ENCODE results near the gene ZNF423.

Gene ZNF423

DNA sequence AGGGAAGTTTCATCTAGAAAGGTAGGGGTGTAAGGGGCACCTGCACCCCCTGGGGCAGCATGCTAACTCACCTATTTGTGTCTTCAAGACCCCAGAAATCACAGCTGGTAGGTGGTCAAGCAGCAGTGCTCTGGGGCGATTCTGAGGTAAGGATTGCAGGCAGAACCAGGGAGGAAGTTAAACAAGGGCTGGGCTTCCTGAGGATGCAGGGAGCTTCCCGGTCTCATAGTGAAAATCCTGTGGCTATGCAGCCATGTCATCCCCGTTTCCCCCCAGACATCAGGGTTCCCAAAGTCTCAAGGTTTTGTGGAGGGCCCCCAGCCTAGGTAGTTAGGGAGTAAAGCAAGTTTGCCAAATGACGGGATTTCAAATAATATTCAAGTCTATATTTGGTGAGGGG is 403.8 kb downstream of the ZNF423 start:
- DNase-seq: no peak

DNA sequence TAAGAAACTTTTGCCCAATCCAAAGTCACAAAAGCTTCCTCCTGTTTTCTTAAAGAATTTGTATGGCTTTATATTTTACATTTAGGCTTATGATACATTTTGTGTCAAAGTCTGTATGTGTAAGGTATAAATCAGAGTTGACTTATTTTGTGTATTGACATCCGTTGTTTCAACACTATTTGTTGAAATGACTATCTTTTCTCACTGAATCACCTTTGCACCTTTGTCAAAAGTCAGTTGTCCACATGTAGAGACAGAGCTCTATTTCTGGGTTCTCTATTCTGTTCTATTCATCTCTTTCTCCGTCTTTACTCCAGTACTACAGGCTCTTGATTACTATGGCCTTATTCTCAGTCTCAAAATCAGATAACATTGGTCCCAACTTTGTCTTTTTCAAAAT is 409.1 kb downstream of the ZNF423 start:
- no peak for DNase-seq

DNA sequence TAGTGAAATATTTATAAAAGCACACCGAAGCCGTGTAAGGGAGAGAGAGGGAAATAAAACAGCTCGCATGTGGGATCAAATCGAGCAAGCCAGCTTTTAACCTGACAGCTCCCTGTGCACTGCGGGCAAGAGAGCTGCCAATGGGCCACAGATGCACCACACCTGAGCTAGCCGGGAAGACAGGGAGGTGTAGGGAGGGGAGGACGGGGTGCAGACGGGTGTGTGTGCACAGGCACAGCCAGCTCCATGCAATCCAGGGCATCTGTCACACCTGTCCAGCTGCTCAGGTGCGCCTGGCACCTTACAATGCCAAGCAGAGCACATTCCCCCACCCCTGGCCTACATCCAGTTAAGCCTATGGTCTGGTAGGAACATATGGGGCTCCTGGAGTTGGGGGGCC is 412.3 kb downstream of the ZNF423 start:
- no peak for DNase-seq

DNA sequence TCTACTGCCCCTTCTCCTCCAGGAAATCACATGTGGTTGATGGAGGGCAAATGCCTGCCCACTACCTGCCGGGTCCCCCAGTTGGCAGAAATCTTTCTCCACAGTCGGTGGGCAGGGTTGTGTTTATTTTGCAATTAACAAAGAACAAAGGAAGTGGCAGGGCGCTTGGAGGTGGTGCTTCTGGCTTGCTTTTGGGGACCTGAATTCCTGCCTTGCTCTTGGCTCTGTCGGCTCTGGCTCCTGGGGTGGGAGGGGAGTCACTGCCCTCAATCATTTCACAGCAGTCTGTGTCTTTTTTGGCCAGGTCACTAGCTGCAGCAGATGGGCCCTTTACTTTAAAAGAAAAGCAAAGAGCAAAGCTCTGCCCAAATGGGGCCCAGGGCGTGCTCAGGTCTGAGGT is 413.1 kb downstream of the ZNF423 start:
- no peak for DNase-seq

DNA sequence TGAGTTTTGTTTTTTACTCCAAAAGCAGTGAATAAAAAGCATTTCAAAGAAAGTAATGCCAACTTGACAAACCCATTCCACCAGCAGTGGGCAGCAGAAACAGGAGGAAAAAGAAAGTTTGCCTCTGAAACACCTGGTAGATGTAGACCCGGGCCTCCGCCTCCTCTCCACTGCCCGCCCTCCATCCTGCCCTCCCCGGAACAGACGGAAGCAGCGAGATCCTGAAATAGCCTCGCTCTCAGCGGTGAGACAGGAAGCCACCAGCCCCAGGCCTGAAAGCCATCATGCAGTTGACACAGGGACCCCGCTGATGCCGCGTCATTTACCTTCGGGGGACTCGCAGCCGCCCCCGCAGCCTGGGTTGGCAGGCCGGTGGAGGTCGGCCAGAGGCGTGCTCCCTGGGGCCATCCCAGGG is 414.5 kb downstream of the ZNF423 start:
- DNase-seq: peak; percentile 80

DNA sequence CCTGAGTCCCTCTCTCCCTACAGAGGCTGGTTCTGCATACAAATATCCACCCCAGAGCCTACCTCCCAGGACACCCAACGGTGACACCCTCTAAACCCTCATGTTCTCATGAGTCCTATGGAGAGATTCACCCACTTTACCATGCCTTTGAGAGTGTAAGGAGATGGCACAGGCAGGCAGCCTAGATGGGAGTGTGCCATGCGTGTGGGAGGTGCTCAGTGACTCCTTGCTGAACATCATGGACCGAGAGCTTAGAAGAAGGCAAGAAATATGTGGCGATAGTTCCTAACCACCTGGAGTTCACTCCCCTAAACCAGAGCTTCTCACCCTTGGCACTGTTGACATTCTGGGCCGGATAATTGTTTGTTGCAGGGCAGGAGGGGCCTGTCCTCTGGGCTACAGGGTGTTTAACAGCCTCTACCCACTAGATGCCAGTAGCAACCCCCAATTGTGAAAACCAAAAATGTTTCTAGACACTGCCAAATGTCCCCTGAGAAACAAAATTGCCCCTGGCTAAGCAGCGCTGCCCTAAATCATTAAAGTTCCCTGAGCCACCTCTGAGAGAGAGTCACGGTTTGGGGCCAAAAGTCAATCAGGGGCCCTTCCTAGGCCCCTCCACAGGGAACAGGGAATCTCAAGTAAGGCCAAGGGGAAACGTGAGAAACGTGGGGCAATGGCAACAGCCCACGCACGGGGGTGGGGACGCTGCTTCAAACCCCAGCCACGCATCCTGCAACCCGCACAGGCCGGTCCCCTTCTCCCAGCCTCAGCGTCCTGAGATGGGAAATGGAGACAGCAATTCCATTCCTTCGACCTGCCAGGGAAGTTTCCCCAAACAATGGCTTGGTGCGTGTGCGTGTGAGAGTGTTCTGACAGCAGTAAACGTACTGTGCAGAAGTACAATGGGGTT is 415.5 kb downstream of the ZNF423 start:
- peak; percentile 78 for DNase-seq

DNA sequence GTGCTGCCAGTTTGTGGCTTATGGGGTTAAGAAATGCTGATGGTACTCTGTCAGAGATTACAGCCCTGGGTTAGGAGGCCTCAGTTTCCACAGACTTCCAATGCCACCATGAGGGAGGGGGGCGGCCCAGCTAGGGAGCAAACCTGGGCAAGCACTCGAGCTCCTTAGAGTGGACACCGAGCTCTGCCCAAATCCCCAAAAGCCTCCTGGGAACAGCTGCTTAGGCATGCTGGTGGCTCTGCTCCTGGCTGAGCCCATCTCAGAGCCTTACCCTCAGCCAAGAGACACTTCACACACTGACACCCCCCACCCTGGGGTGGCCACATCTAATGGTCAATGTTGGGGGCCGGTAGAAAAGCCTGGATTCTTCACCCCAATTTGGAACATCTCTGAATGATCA is 416.2 kb downstream of the ZNF423 start:
- no peak for DNase-seq

DNA sequence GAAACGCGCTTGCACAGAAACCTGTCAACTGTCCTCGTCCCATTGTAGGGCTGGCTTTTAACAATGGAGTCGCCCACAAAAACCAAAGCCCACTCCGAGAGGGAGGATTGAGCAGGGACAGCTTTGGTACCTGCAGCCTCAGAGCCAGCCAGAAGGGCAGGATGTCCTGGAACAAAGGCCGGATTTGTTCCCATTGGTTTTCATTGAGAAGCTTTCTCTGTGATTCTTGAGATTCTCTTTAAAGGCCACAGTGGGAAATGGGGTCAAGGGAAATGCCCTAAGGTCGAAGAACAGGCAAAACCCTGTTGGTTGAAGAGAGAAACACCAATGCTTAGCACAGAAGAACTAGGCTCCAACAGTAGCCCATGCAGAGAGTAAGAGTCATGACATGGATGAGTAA is 416.9 kb downstream of the ZNF423 start:
- no peak for DNase-seq
